Uterus (tissue), 4 donors: ENCODE results near the gene SMURF1. TPM values are rescaled to one million over a fixed set of nuclear protein-coding genes. Genes with fewer than 3 reads are reported as not detected.

Source experiments
- DNase-seq, 2 donors: peaks; one replicate each; pipeline ENCODE4 v3.0.0-alpha.2; 2019 to 2020
- H3K27ac ChIP-seq, 2 donors: fragments of 200-600 bp; sonication (generic); 1 replicate in 1 of 2; 2 replicates in 1 of 2; pipeline ENCODE4 v1.5.1; 2016 to 2018
- H3K27me3 ChIP-seq, 2 donors: fragments of 200-600 bp; sonication (generic); one replicate each; pipeline ENCODE4 v1.5.1; 2018 to 2019; ENCODE audit warnings: control low read depth in 1 of 2
- H3K36me3 ChIP-seq, 2 donors: fragments of 200-600 bp; sonication (generic); one replicate each; pipeline ENCODE4 v1.5.1; 2019; ENCODE audit warnings: control low read depth in 1 of 2
- H3K4me1 ChIP-seq, 2 donors: fragments of 200-600 bp; sonication (generic); one replicate each; pipeline ENCODE4 v1.5.1; 2018 to 2019; ENCODE audit warnings: control low read depth in 1 of 2
- H3K4me3 ChIP-seq, 2 donors: fragments of 200-600 bp; sonication (generic); 1 replicate in 1 of 2; 2 replicates in 1 of 2; pipeline ENCODE4 v1.5.1; 2018 to 2019; ENCODE audit warnings: mild to moderate bottlenecking in 1 of 2
- H3K9me3 ChIP-seq, 2 donors: fragments of 200-600 bp; sonication (generic); one replicate each; pipeline ENCODE4 v1.5.1; 2019; ENCODE audit warnings: control low read depth in 1 of 2
- CTCF ChIP-seq, 4 experiments: fragments of 200-600 bp in 2 of 4; fragments of 450-650 bp in 2 of 4; sonication (generic) in 2 of 4; IDR thresholded peaks; one replicate each; pipeline ENCODE4 v1.5.1; 2016 to 2019; ENCODE audit warnings: antibody characterized with exemption in 4 of 4, mild to moderate bottlenecking in 2 of 4, moderate library complexity in 1 of 4
- POLR2A ChIP-seq, 2 donors: fragments of 450-650 bp; IDR thresholded peaks; one replicate each; pipeline ENCODE4 v1.6.1; 2016; ENCODE audit warnings: antibody characterized with exemption in 2 of 2, mild to moderate bottlenecking in 1 of 2, moderate library complexity in 1 of 2
- intact Hi-C: fragments of 100-400 bp; cut with DNase I; formaldehyde crosslinking; loops from one replicate; pipeline ENCODE4 v1.15.1; 2023; ENCODE audit warnings: low total_unique reads
- total RNA-seq, 4 donors: library from RNA; depleted of rRNA in 3 of 4; stranded (reverse); fragments of >200 nt in 3 of 4; gene quantifications; one replicate each; pipeline versions ENCODE4 v1.1.0 to v1.2.4, GENCODE V29; 2014 to 2023
- donor health status: DM: yes; HTN: yes; CAD: no.

Gene SMURF1
- total RNA-seq, 4 donors from 2014 or later = 14.4 to 39.5 (median 26.2) TPM

DNA sequence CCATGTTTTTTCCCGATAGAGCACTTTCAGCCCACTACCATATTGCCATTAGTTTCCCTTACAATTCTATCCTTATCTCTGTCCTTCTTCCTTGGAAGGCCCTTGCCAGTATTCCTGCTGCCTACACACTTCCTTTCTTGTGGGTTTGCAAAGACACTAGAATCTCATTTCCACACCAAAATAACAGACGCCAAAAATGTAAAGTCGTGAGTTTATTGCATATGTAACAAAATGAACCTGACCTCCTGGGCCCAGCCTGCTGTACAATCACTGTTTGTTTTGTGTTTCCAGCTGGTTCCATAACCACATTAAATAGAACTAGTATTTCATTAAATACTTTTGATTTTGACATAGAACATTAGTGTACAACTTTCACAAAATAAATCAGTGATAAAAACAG, 116.7 kb downstream of the SMURF1 start:
- intact Hi-C loops = no loop called here
- Histone ChIP-seq H3K4me1 (no peaks in the 10 kb centered on the region), H3K9me3 (no peaks in the 10 kb centered on the region), H3K27me3 (no peaks in the 10 kb centered on the region), H3K36me3 (no peaks in the 10 kb centered on the region), H3K27ac (peak overlapping the region in 1 of 2 donors; percentile 14), H3K4me3 (no peak overlapping the region)
- no peak for DNase-seq
- TF ChIP-seq POLR2A (IDR thresholded peaks at IDR 0.05) (no peak), CTCF (IDR thresholded peaks at IDR 0.05) (no peak)

DNA sequence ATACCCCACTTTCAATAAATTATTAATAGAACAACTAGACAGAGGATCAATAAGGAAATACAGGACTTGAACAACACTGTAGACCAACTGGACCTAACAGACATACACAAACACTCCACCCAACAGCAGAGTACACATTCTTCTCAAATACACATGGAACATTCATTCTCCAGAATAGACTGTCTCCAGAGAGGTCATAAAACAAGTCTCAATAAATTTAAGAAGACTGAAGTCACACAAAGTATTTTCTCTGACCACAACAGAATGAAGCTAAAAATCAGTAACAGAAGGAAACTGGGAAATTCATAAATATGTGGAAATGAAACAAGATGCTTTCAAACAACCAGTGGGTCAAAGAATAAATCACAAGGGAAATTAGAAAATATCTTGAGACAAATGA, 119.8 kb downstream of the SMURF1 start:
- Histone ChIP-seq H3K9me3 (no peaks in the 10 kb centered on the region), H3K27ac (peak overlapping the region in 1 of 2 donors; percentile 67), H3K36me3 (no peaks in the 10 kb centered on the region), H3K4me1 (no peaks in the 10 kb centered on the region), H3K4me3 (no peak overlapping the region), H3K27me3 (no peaks in the 10 kb centered on the region)
- no peak for TF ChIP-seq POLR2A (IDR thresholded peaks at IDR 0.05)
- no peak for TF ChIP-seq CTCF (IDR thresholded peaks at IDR 0.05)
- DNase-seq = no peak
- intact Hi-C loops = no loop called here

- Histone ChIP-seq H3K36me3 (no peaks in the 10 kb centered on the region), H3K9me3 (no peaks in the 10 kb centered on the region), H3K4me1 (no peaks in the 10 kb centered on the region), H3K27me3 (no peaks in the 10 kb centered on the region), H3K4me3 (no peak overlapping the region), H3K27ac (peak overlapping the region; percentile 9 to 67)
- no peak for TF ChIP-seq CTCF (IDR thresholded peaks at IDR 0.05)
- TF ChIP-seq POLR2A (IDR thresholded peaks at IDR 0.05) = no peak
- DNase-seq = no peak
- intact Hi-C loops = no loop called here
These were observed 121.9 kb downstream of the SMURF1 start for GRCh38 chr7:99021941-99022560.

- no peaks in the 10 kb centered on the region for H3K4me1 ChIP-seq
- intact Hi-C loops = no loop called here
- no peak for TF ChIP-seq POLR2A (IDR thresholded peaks at IDR 0.05)
- TF ChIP-seq CTCF (IDR thresholded peaks at IDR 0.05) = no peak
These were observed 123.5 kb downstream of the SMURF1 start for GRCh38 chr7:99020413-99020715.

GRCh38 chr7:99019523-99020412, 124.1 kb downstream of the SMURF1 start:
- H3K27ac ChIP-seq = no peak overlapping the region
- no peaks in the 10 kb centered on the region for H3K9me3 ChIP-seq
- DNase-seq = no peak
- TF ChIP-seq POLR2A (IDR thresholded peaks at IDR 0.05) (no peak), CTCF (IDR thresholded peaks at IDR 0.05) (no peak)
- no peaks in the 10 kb centered on the region for H3K4me1 ChIP-seq
- intact Hi-C loops = no loop called here
- no peak overlapping the region for H3K4me3 ChIP-seq
- no peaks in the 10 kb centered on the region for H3K36me3 ChIP-seq
- H3K27me3 ChIP-seq = no peaks in the 10 kb centered on the region

More at GRCh38 chr7:99020413-99020715, 123.5 kb downstream of the SMURF1 start:
- H3K4me3 ChIP-seq = no peak overlapping the region
- H3K36me3 ChIP-seq = no peaks in the 10 kb centered on the region
- no peak for DNase-seq
- H3K9me3 ChIP-seq = no peaks in the 10 kb centered on the region
- no peaks in the 10 kb centered on the region for H3K27me3 ChIP-seq
- H3K27ac ChIP-seq = no peak overlapping the region
